KMS-11 (cell line): ENCODE results near the gene SOX21.

ENCODE experiments used
- H2AFZ ChIP-seq: fragments of 200-600 bp; sonication (generic); 2 replicates; pipeline ENCODE4 v1.6.1; 2016; ENCODE audit warnings: antibody characterized with exemption, mixed run types, low read depth
- H3K27ac ChIP-seq: fragments of 200-600 bp; sonication (generic); 2 replicates; pipeline ENCODE4 v1.6.1; 2016; ENCODE audit warnings: mild to moderate bottlenecking, mixed run types
- H3K27me3 ChIP-seq: fragments of 200-600 bp; sonication (generic); 2 replicates; pipeline ENCODE4 v1.6.1; 2017; ENCODE audit warnings: mild to moderate bottlenecking, low read depth, mixed run types, moderate library complexity; ENCODE audit not compliant: insufficient read depth
- H3K36me3 ChIP-seq: fragments of 200-600 bp; sonication (generic); 2 replicates; pipeline ENCODE4 v1.6.1; 2017; ENCODE audit warnings: mild to moderate bottlenecking, mixed run types; ENCODE audit not compliant: insufficient read depth
- H3K4me1 ChIP-seq: fragments of 200-600 bp; sonication (generic); 2 replicates; pipeline ENCODE4 v1.6.1; 2016; ENCODE audit warnings: mild to moderate bottlenecking, low read depth, mixed run types; ENCODE audit not compliant: poor library complexity, severe bottlenecking
- H3K4me2 ChIP-seq: fragments of 200-600 bp; sonication (generic); 2 replicates; pipeline ENCODE4 v1.7.0; 2016; ENCODE audit warnings: mild to moderate bottlenecking, mixed run types
- H3K4me3 ChIP-seq: fragments of 200-600 bp; sonication (generic); IDR thresholded peaks from 2 replicates; pipeline ENCODE4 v1.6.1; 2017; ENCODE audit warnings: low read depth, low read length, mixed read lengths; ENCODE audit not compliant: insufficient read depth
- H3K79me2 ChIP-seq: fragments of 200-600 bp; sonication (generic); 2 replicates; pipeline ENCODE4 v1.6.1; 2016; ENCODE audit warnings: low read depth, mixed run types; ENCODE audit not compliant: insufficient read depth
- H3K9ac ChIP-seq: fragments of 200-600 bp; sonication (generic); 2 replicates; pipeline ENCODE4 v1.6.1; 2016; ENCODE audit warnings: mild to moderate bottlenecking, mixed run types
- H4K20me1 ChIP-seq: fragments of 200-600 bp; sonication (generic); 2 replicates; pipeline ENCODE4 v1.6.1; 2016; ENCODE audit warnings: mild to moderate bottlenecking, mixed run types; ENCODE audit not compliant: insufficient read depth
- CTCF ChIP-seq: fragments of 200-600 bp; sonication (generic); conservative IDR thresholded peaks from 2 replicates; pipeline ENCODE4 v1.6.1; 2017; ENCODE audit warnings: low read depth, mild to moderate bottlenecking, antibody characterized with exemption, low read length, moderate library complexity, mixed read lengths

SOX21 gene

GRCh38 chr13:94682229-94682628 lies 30.1 kb downstream of the SOX21 start:
- no peaks in the 10 kb centered on the region for H3K79me2 ChIP-seq
- no peaks in the 10 kb centered on the region for H3K27me3 ChIP-seq
- H3K4me3 ChIP-seq: no peak overlapping the region
- no peak for TF ChIP-seq CTCF
- no peaks in the 10 kb centered on the region for H3K4me1 ChIP-seq
- no peak overlapping the region for H3K4me2 ChIP-seq
- no peak overlapping the region for H3K27ac ChIP-seq
- H2AFZ ChIP-seq: no peak overlapping the region
- H3K9ac ChIP-seq: no peak overlapping the region
- no peaks in the 10 kb centered on the region for H3K36me3 ChIP-seq
- no peaks in the 10 kb centered on the region for H4K20me1 ChIP-seq

GRCh38 chr13:94679614-94680013 lies 32.7 kb downstream of the SOX21 start:
- Histone ChIP-seq H3K36me3 (no peaks in the 10 kb centered on the region), H3K79me2 (no peaks in the 10 kb centered on the region), H3K27me3 (no peaks in the 10 kb centered on the region)

GRCh38 chr13:94678845-94679244 lies 33.5 kb downstream of the SOX21 start:
- H3K4me1 ChIP-seq: no peaks in the 10 kb centered on the region
- no peak for TF ChIP-seq CTCF
- H2AFZ ChIP-seq: no peak overlapping the region
- no peak overlapping the region for H3K9ac ChIP-seq
- no peak overlapping the region for H3K27ac ChIP-seq
- no peaks in the 10 kb centered on the region for H3K27me3 ChIP-seq
- H3K4me2 ChIP-seq: no peak overlapping the region
- no peaks in the 10 kb centered on the region for H4K20me1 ChIP-seq
- H3K36me3 ChIP-seq: no peaks in the 10 kb centered on the region
- H3K4me3 ChIP-seq: no peak overlapping the region
- no peaks in the 10 kb centered on the region for H3K79me2 ChIP-seq

More at GRCh38 chr13:94679614-94680013, 32.7 kb downstream of the SOX21 start:
- H3K4me2 ChIP-seq: no peak overlapping the region
- no peak overlapping the region for H3K4me3 ChIP-seq
- TF ChIP-seq CTCF: no peak
- no peak overlapping the region for H2AFZ ChIP-seq
- no peaks in the 10 kb centered on the region for H4K20me1 ChIP-seq
- no peak overlapping the region for H3K9ac ChIP-seq
- no peaks in the 10 kb centered on the region for H3K4me1 ChIP-seq
- no peak overlapping the region for H3K27ac ChIP-seq

GRCh38 chr13:94677799-94678198 lies 34.5 kb downstream of the SOX21 start:
- Histone ChIP-seq H3K4me2 (no peak overlapping the region), H3K27me3 (no peaks in the 10 kb centered on the region), H3K4me3 (no peak overlapping the region), H3K36me3 (no peaks in the 10 kb centered on the region), H3K79me2 (no peaks in the 10 kb centered on the region), H2AFZ (no peak overlapping the region), H3K4me1 (no peaks in the 10 kb centered on the region), H3K27ac (no peak overlapping the region), H3K9ac (no peak overlapping the region), H4K20me1 (no peaks in the 10 kb centered on the region)
- TF ChIP-seq CTCF: no peak
